GM23338 (cell line): ENCODE data around the gene GRM8. TPM values are rescaled to one million over a fixed set of nuclear protein-coding genes. Genes with fewer than 3 reads are reported as not detected.

Source experiments
- ATAC-seq: fragments of 200-7000 bp; cut with Tn5 transposase; 3 replicates; pipeline ENCODE4 v1.9.1; 2020
- DNase-seq: peaks from one replicate; pipeline ENCODE4 v3.0.0-alpha.2; 2015; ENCODE audit warnings: low spot score
- H2AFZ ChIP-seq: fragments of 200-600 bp; sonication (generic); 2 replicates; pipeline ENCODE4 v1.8.0; 2016; ENCODE audit warnings: antibody characterized with exemption, mild to moderate bottlenecking, moderate library complexity
- H3F3A ChIP-seq: fragments of 200-600 bp; sonication (generic); replicated peaks from 2 replicates; pipeline ENCODE4 v1.8.0; 2017; ENCODE audit warnings: antibody characterized with exemption, mixed run types, low read depth
- H3K27ac ChIP-seq: fragments of 200-600 bp; sonication (generic); 2 replicates; pipeline ENCODE4 v1.6.1; 2016; ENCODE audit warnings: low read depth
- H3K27me3 ChIP-seq: fragments of 200-600 bp; sonication (generic); 2 replicates; pipeline ENCODE4 v1.8.0; 2016; ENCODE audit warnings: mild to moderate bottlenecking, mixed run types, moderate library complexity; ENCODE audit not compliant: insufficient read depth
- H3K36me3 ChIP-seq: fragments of 200-600 bp; sonication (generic); 2 replicates; pipeline ENCODE4 v1.8.0; 2016; ENCODE audit warnings: mild to moderate bottlenecking; ENCODE audit not compliant: insufficient read depth
- H3K4me1 ChIP-seq: fragments of 200-600 bp; sonication (generic); 2 replicates; pipeline ENCODE4 v1.8.0; 2016; ENCODE audit warnings: mild to moderate bottlenecking, moderate library complexity; ENCODE audit not compliant: insufficient read depth
- H3K4me2 ChIP-seq: fragments of 200-600 bp; sonication (generic); 2 replicates; pipeline ENCODE4 v1.7.1; 2017; ENCODE audit warnings: mixed run types
- H3K4me3 ChIP-seq: fragments of 200-600 bp; sonication (generic); 2 replicates; pipeline ENCODE4 v1.6.1; 2016; ENCODE audit warnings: mixed run types
- H3K79me2 ChIP-seq: fragments of 200-600 bp; sonication (generic); replicated peaks from 2 replicates; pipeline ENCODE4 v1.8.0; 2017; ENCODE audit warnings: mild to moderate bottlenecking; ENCODE audit not compliant: insufficient read depth
- H3K9me2 ChIP-seq: fragments of 200-600 bp; sonication (generic); 2 replicates; pipeline ENCODE4 v1.8.0; 2017; ENCODE audit not compliant: insufficient read depth
- H4K20me1 ChIP-seq: fragments of 200-600 bp; sonication (generic); replicated peaks from 2 replicates; pipeline ENCODE4 v1.8.0; 2017; ENCODE audit warnings: mild to moderate bottlenecking; ENCODE audit not compliant: insufficient read depth
- H3K27ac Mint-ChIP-seq: 2 replicates; pipeline ENCODE4 v1.8.0; 2020; ENCODE audit warnings: inconsistent platforms, mild to moderate bottlenecking, moderate library complexity, mixed read lengths
- H3K27me3 Mint-ChIP-seq: 3 replicates; pipeline ENCODE4 v1.8.0; 2022; ENCODE audit warnings: low read depth, mild to moderate bottlenecking, moderate library complexity, mixed read lengths, inconsistent platforms; ENCODE audit not compliant: insufficient read depth, poor library complexity
- H3K36me3 Mint-ChIP-seq: 3 replicates; pipeline ENCODE4 v1.8.0; 2021; ENCODE audit warnings: low read depth, mild to moderate bottlenecking, inconsistent platforms, moderate library complexity, mixed read lengths
- H3K4me1 Mint-ChIP-seq: 3 replicates; pipeline ENCODE4 v1.8.0; 2020; ENCODE audit warnings: mild to moderate bottlenecking, inconsistent platforms, mixed read lengths
- H3K4me3 Mint-ChIP-seq: 3 replicates; pipeline ENCODE4 v1.8.0; 2021; ENCODE audit warnings: moderate library complexity, mild to moderate bottlenecking, inconsistent platforms, mixed read lengths
- H3K9me3 Mint-ChIP-seq: 3 replicates; pipeline ENCODE4 v1.8.0; 2020; ENCODE audit warnings: moderate library complexity, mild to moderate bottlenecking, inconsistent platforms, mixed read lengths
- EZH2 ChIP-seq: fragments of 200-600 bp; sonication (generic); IDR thresholded peaks from one replicate; pipeline ENCODE4 v1.8.0; 2017; ENCODE audit warnings: antibody characterized with exemption, mild to moderate bottlenecking, low read depth; ENCODE audit not compliant: unreplicated experiment
- EZH2phosphoT487 ChIP-seq: fragments of 200-600 bp; sonication (generic); IDR thresholded peaks from one replicate; pipeline ENCODE4 v1.8.1; 2018; ENCODE audit warnings: antibody characterized with exemption; ENCODE audit not compliant: unreplicated experiment
- JUNB ChIP-seq: IDR thresholded peaks from one replicate; pipeline ENCODE4 v1.6.1; 2016; ENCODE audit warnings: antibody characterized with exemption; ENCODE audit not compliant: unreplicated experiment
- POLR2AphosphoS5 ChIP-seq: IDR thresholded peaks from 2 replicates; pipeline ENCODE4 v1.6.1; 2016; ENCODE audit warnings: antibody characterized with exemption, low read depth
- STAT1 ChIP-seq: IDR thresholded peaks from one replicate; pipeline ENCODE4 v1.6.1; 2016; ENCODE audit warnings: antibody characterized with exemption; ENCODE audit not compliant: unreplicated experiment
- ZNF114 ChIP-seq: fragments of 250-450 bp; sonication (Bioruptor Pico); IDR thresholded peaks from 2 replicates; pipeline ENCODE4 v1.5.0; 2020; ENCODE audit warnings: mild to moderate bottlenecking, moderate library complexity
- ZNF331 ChIP-seq: fragments of 250-450 bp; sonication (Bioruptor Pico); IDR thresholded peaks from 2 replicates; pipeline ENCODE4 v1.5.0; 2020; ENCODE audit warnings: low read depth, mild to moderate bottlenecking, moderate library complexity
- polyA plus RNA-seq: library from polyadenylated mRNA; unstranded; fragments of >200 nt; fragmentation: Nextera tagmentation; extraction: Ambion mirVana; gene quantifications from 2 replicates; pipeline ENCODE4 v1.2.1, GENCODE V29; 2016
- total RNA-seq: library from RNA; depleted of rRNA; stranded (reverse); fragments of >200 nt; shearing (Covaris generic); gene quantifications from 2 replicates; pipeline ENCODE4 v1.2.3, GENCODE V29; 2014
- TF ChIP-seq, protein P1 (sequence below): fragments of 250-450 bp; sonication (Bioruptor Pico); IDR thresholded peaks from 2 replicates; pipeline ENCODE4 v1.5.0; 2020; ENCODE audit warnings: mild to moderate bottlenecking, moderate library complexity
- TF ChIP-seq, protein P2 (sequence below): IDR thresholded peaks from 2 replicates; pipeline ENCODE4 v1.6.1; 2016; ENCODE audit warnings: antibody characterized with exemption

The GRM8 gene
- total and polyA plus RNA-seq, 2 experiments from 2014 or later: 1.9 to 6.6 TPM

DNA sequence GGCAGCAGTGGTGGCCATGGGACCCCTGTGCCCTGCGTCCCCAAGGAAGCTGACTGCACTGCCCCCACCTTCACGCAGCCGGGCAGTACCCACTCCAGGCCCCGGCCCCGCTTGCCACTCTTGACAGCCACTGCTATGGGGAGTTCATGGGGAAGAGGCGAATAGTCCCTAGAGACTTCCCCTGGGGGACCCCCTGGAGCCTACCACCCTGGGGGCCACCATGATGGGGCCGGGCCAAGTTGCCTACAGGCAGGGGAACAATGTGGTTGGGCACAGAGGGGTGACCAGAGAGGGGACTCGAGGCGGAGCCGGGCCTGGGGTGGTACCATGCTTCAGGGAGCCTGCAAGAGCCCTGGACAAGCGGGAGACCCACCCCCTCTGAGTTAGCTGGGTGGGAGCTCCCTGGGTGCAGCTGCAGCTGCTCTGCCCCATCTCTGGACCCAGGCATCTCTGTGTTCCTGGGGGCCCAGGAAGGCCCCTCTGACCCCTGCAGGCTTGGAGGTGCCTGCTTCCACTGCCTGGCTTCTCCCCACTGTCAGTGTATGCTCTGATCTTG is 567.6 kb downstream of the GRM8 start (continued):
- TF ChIP-seq, protein P1, sequence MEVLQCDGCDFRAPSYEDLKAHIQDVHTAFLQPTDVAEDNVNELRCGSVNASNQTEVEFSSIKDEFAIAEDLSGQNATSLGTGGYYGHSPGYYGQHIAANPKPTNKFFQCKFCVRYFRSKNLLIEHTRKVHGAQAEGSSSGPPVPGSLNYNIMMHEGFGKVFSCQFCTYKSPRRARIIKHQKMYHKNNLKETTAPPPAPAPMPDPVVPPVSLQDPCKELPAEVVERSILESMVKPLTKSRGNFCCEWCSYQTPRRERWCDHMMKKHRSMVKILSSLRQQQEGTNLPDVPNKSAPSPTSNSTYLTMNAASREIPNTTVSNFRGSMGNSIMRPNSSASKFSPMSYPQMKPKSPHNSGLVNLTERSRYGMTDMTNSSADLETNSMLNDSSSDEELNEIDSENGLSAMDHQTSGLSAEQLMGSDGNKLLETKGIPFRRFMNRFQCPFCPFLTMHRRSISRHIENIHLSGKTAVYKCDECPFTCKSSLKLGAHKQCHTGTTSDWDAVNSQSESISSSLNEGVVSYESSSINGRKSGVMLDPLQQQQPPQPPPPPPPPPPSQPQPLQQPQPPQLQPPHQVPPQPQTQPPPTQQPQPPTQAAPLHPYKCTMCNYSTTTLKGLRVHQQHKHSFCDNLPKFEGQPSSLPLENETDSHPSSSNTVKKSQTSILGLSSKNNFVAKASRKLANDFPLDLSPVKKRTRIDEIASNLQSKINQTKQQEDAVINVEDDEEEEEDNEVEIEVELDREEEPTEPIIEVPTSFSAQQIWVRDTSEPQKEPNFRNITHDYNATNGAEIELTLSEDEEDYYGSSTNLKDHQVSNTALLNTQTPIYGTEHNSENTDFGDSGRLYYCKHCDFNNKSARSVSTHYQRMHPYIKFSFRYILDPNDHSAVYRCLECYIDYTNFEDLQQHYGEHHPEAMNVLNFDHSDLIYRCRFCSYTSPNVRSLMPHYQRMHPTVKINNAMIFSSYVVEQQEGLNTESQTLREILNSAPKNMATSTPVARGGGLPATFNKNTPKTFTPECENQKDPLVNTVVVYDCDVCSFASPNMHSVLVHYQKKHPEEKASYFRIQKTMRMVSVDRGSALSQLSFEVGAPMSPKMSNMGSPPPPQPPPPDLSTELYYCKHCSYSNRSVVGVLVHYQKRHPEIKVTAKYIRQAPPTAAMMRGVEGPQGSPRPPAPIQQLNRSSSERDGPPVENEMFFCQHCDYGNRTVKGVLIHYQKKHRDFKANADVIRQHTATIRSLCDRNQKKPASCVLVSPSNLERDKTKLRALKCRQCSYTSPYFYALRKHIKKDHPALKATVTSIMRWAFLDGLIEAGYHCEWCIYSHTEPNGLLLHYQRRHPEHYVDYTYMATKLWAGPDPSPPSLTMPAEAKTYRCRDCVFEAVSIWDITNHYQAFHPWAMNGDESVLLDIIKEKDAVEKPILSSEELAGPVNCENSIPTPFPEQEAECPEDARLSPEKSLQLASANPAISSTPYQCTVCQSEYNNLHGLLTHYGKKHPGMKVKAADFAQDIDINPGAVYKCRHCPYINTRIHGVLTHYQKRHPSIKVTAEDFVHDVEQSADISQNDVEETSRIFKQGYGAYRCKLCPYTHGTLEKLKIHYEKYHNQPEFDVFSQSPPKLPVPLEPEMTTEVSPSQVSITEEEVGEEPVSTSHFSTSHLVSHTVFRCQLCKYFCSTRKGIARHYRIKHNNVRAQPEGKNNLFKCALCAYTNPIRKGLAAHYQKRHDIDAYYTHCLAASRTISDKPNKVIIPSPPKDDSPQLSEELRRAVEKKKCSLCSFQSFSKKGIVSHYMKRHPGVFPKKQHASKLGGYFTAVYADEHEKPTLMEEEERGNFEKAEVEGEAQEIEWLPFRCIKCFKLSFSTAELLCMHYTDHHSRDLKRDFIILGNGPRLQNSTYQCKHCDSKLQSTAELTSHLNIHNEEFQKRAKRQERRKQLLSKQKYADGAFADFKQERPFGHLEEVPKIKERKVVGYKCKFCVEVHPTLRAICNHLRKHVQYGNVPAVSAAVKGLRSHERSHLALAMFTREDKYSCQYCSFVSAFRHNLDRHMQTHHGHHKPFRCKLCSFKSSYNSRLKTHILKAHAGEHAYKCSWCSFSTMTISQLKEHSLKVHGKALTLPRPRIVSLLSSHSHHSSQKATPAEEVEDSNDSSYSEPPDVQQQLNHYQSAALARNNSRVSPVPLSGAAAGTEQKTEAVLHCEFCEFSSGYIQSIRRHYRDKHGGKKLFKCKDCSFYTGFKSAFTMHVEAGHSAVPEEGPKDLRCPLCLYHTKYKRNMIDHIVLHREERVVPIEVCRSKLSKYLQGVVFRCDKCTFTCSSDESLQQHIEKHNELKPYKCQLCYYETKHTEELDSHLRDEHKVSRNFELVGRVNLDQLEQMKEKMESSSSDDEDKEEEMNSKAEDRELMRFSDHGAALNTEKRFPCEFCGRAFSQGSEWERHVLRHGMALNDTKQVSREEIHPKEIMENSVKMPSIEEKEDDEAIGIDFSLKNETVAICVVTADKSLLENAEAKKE (CRISPR knock-in tag): no peak

DNA sequence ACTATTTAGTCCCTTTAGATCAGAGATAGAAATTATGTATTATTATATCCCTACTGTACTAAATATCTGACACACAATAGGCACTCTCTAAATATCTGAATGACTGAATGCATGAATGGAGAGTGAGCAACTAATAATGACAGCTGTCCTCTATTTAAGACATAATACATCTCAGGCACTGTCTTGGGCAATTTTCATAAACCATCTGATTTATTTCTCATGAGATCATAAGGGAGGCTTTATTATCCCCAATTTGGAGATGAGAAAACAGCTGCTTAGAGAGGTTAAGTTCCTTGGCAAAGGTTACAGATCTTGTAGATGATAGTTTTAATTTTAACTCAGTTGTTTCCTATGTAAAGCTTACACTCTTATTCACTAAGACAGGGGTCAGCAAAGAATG is 570.6 kb downstream of the GRM8 start:
- H4K20me1 ChIP-seq: no peaks in the 10 kb centered on the region
- H3K4me1 Mint-ChIP-seq: peaks cover 9% of the 10 kb centered on the region
- no peak overlapping the region for H3K4me2 ChIP-seq
- H3K27ac Mint-ChIP-seq: no peak overlapping the region
- no peak overlapping the region for H3K27ac ChIP-seq
- no peaks in the 10 kb centered on the region for H3K27me3 ChIP-seq
- no peak overlapping the region for H2AFZ ChIP-seq
- ATAC-seq (no peak), DNase-seq (no peak)
- H3F3A ChIP-seq: no peaks in the 10 kb centered on the region
- H3K9me3 Mint-ChIP-seq: peaks cover 4% of the 10 kb centered on the region
- 0 out of 3 replicates have a peak, but pooled peaks cover 4% of the 10 kb centered on the region for H3K36me3 Mint-ChIP-seq
- no peaks in the 10 kb centered on the region for H3K4me1 ChIP-seq
- H3K36me3 ChIP-seq: no peaks in the 10 kb centered on the region
- H3K4me3 ChIP-seq: no peak overlapping the region
- no peak overlapping the region for H3K4me3 Mint-ChIP-seq
- H3K79me2 ChIP-seq: no peaks in the 10 kb centered on the region
- H3K27me3 Mint-ChIP-seq: peaks cover 7% of the 10 kb centered on the region
- no peaks in the 10 kb centered on the region for H3K9me2 ChIP-seq
- TF ChIP-seq ZNF331 (CRISPR knock-in tag): no peak
- TF ChIP-seq, protein P1 (CRISPR knock-in tag): no peak
- TF ChIP-seq ZNF114 (CRISPR knock-in tag): no peak
- TF ChIP-seq POLR2AphosphoS5: no peak
- no peak for TF ChIP-seq JUNB
- TF ChIP-seq, protein P2, sequence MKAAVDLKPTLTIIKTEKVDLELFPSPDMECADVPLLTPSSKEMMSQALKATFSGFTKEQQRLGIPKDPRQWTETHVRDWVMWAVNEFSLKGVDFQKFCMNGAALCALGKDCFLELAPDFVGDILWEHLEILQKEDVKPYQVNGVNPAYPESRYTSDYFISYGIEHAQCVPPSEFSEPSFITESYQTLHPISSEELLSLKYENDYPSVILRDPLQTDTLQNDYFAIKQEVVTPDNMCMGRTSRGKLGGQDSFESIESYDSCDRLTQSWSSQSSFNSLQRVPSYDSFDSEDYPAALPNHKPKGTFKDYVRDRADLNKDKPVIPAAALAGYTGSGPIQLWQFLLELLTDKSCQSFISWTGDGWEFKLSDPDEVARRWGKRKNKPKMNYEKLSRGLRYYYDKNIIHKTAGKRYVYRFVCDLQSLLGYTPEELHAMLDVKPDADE: no peak
- no peak for TF ChIP-seq EZH2phosphoT487
- no peak for TF ChIP-seq STAT1
- no peak for TF ChIP-seq EZH2
